ENCODE measurements around the gene SETX. TPM values are rescaled to one million over a fixed set of nuclear protein-coding genes. Genes with fewer than 3 reads are reported as not detected.
"Not testable (repeated sequence)": the region's sequence is repeated elsewhere in the genome, so short reads cannot be mapped to it uniquely, and the experiment has no call there.

The SETX gene
- total and polyA plus RNA-seq, 3 experiments from 2014 or later = 32.4 to 39.3 (median 37.3) TPM

DNA sequence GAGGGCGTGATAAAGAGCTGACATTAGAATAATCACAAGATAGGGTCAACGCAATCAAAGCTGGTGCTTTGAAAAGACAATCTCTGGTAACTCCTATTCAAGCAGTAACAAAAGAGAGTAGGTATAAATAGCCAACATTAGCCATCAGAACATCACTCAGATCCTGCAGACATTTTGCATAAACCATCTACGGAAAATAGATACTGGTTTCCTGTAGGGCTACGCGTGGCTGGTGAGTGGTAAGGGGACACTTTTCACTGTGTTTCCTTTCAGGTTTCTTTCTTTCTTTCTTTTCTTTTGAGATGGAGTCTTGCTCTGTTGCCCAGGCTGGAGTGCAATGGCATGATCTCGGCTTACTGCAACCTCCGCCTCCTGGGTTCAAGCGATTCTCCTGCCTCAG is 29.6 kb upstream of the SETX start:
- Histone ChIP-seq H3K9me3 (ENCODE audit: low read length) (no peaks in the 10 kb centered on the region), H3K36me3 (ENCODE audit: insufficient read depth, low read length) (peaks cover 48% of the 10 kb centered on the region), H3K27me3 (ENCODE audit: insufficient read depth, low read length, poor library complexity, severe bottlenecking) (no peaks in the 10 kb centered on the region), H3K4me3 (ENCODE audit: low read length) (no peak overlapping the region), H3K4me1 (ENCODE audit: insufficient read depth, low read length) (no peaks in the 10 kb centered on the region), H3K27ac (ENCODE audit: low read depth, low read length) (no peak overlapping the region)
- Mint-ChIP-seq H3K4me3 (no peak overlapping the region), H3K9me3 (no peaks in the 10 kb centered on the region), H3K27ac (peak overlapping the region in 4 of 8 donors; percentile 19 to 57 (median 38)), H3K36me3 (peaks cover under 1 to 77% (median 13%) of the 10 kb centered on the region in 3 donors), H3K4me1 (peaks cover 15 to 23% (median 21%) of the 10 kb centered on the region in 3 donors), H3K27me3 (no peaks in the 10 kb centered on the region)
- no peak for DNase-seq
- ChIA-PET POLR2A (no interaction called here), CTCF (interaction anchor here (0.6 to 1.2 kb wide), 2 partner anchors 17 to 92 kb away, joined by 3 read pairs; no protein-coding TSS in a partner anchor)

DNA sequence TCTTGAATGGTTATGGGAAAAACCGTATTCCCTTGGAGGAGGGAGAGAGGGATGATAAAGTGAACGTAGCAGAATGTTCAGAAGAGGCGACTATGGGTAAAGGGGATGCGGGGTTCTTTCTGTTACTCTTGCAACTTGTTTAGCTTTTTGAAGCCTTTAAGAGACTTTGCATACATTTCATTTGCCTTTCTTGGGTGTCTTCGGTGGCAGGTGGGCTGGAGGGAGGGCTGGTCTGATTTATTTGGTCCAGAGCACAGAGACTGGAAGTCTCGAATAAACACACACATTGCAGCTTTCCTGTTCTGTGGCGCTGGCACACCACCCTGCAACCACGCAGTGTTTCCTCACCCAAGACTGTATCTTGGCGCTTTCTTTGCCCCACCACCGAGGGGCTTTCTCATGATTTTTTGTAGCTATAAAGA is 28.7 kb upstream of the SETX start:
- Histone ChIP-seq H3K27me3 (ENCODE audit: insufficient read depth, low read length, poor library complexity, severe bottlenecking) (no peaks in the 10 kb centered on the region), H3K27ac (ENCODE audit: low read depth, low read length) (no peak overlapping the region), H3K4me1 (ENCODE audit: insufficient read depth, low read length) (no peaks in the 10 kb centered on the region), H3K4me3 (ENCODE audit: low read length) (no peak overlapping the region), H3K36me3 (ENCODE audit: insufficient read depth, low read length) (peaks cover 51% of the 10 kb centered on the region), H3K9me3 (ENCODE audit: low read length) (no peaks in the 10 kb centered on the region)
- Mint-ChIP-seq H3K9me3 (no peaks in the 10 kb centered on the region), H3K4me3 (no peak overlapping the region), H3K4me1 (peaks cover 15 to 23% (median 21%) of the 10 kb centered on the region in 3 donors), H3K27ac (peak overlapping the region in 4 of 8 donors; percentile 24 to 81 (median 57)), H3K36me3 (peaks cover 0 to 69% (median 13%) of the 10 kb centered on the region in 3 donors), H3K27me3 (no peaks in the 10 kb centered on the region)
- DNase-seq = no peak
- CTCF ChIA-PET = interaction anchor here (1.2 kb wide), 1 partner anchor 17 kb away, joined by 3 read pairs; no protein-coding TSS in a partner anchor
- POLR2A ChIA-PET = no interaction called here

DNA sequence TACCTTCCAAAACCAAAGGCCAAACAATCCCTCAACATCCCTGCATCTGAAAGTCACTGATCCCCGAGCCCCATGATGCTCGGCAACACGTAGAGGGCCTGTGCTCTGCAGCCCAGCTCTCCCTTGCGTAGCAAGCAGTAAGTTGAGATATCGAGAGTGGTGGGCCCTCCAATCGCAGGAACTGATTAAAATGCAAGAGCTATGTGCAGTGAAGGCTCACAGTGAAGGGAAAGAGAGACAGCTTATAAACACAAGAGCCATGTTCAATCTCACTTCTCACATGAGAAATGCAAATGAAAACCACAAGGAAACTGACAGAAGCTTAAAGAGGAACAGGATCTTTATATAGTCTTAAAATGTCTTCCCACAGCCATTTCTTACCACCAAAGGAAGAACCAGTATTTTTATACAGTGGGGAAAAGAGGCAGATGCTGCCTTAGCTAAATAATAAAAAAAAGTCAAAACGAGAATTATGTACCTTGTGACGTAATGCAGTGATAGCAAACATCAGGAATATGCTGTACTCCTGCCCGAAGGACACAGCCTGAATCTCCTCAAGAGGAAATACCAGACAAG is 27.3 kb upstream of the SETX start:
- Mint-ChIP-seq H3K27me3 (no peaks in the 10 kb centered on the region), H3K4me1 (peaks cover 15 to 23% (median 21%) of the 10 kb centered on the region in 3 donors), H3K36me3 (peaks cover 0 to 57% (median 9%) of the 10 kb centered on the region in 3 donors), H3K4me3 (no peak overlapping the region), H3K9me3 (no peaks in the 10 kb centered on the region), H3K27ac (peak overlapping the region in 1 of 8 donors; percentile 24)
- Histone ChIP-seq H3K27me3 (ENCODE audit: insufficient read depth, low read length, poor library complexity, severe bottlenecking) (no peaks in the 10 kb centered on the region), H3K4me1 (ENCODE audit: insufficient read depth, low read length) (no peaks in the 10 kb centered on the region), H3K27ac (ENCODE audit: low read depth, low read length) (no peak overlapping the region), H3K36me3 (ENCODE audit: insufficient read depth, low read length) (peaks cover 53% of the 10 kb centered on the region), H3K9me3 (ENCODE audit: low read length) (no peaks in the 10 kb centered on the region), H3K4me3 (ENCODE audit: low read length) (no peak overlapping the region)
- DNase-seq = no peak
- CTCF ChIA-PET = no interaction called here
- POLR2A ChIA-PET = no interaction called here

DNA sequence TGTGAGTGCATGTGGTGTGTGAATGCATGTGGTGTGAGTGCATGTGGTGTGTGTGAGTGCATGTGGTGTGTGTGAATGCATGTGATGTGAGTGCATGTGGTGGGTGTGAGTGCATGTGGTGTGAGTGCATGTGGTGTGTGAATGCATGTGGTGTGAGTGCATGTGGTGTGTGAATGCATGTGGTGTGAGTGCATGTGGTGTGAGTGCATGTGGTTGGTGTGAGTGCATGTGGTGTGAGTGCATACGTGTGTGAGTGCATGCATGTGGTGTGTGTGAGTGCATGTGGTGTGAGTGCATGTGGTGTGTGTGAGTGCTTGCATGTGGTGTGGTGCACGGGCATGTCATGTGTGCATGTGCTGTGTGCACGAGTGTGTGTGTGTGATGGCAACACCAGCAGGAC is 23.6 kb upstream of the SETX start:
- H3K27ac Mint-ChIP-seq; H3K4me1 ChIP-seq (ENCODE audit: insufficient read depth, low read length); H3K27me3 ChIP-seq (ENCODE audit: insufficient read depth, low read length, poor library complexity, severe bottlenecking); POLR2A ChIA-PET; H3K9me3 ChIP-seq (ENCODE audit: low read length); H3K27me3 Mint-ChIP-seq; H3K27ac ChIP-seq (ENCODE audit: low read depth, low read length); H3K9me3 Mint-ChIP-seq; H3K4me3 ChIP-seq (ENCODE audit: low read length); DNase-seq; H3K4me3 Mint-ChIP-seq; CTCF ChIA-PET: not testable (repeated sequence)
- peaks cover 8 to 13% (median 11%) of the 10 kb centered on the region in 3 donors for H3K4me1 Mint-ChIP-seq
- H3K36me3 Mint-ChIP-seq = peaks cover 4 to 29% (median 9%) of the 10 kb centered on the region in 3 donors
- peaks cover 50% of the 10 kb centered on the region for H3K36me3 ChIP-seq (ENCODE audit: insufficient read depth, low read length)

DNA sequence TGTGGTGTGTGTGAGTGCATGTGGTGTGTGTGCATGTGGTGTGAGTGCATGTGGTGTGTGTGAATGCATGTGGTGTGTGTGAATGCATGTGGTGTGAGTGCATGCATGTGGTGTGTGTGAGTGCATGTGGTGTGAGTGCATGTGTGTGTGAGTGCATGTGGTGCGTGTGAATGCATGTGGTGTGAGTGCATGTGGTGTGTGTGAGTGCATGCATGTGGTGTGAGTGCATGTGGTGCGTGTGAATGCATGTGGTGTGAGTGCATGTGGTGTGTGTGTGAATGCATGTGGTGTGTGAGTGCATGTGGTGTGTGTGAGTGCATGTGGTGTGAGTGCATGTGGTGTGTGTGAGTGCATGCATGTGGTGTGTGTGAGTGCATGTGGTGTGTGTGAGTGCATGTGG is 23.0 kb upstream of the SETX start:
- H3K27ac ChIP-seq (ENCODE audit: low read depth, low read length); H3K27ac Mint-ChIP-seq; H3K27me3 ChIP-seq (ENCODE audit: insufficient read depth, low read length, poor library complexity, severe bottlenecking); H3K27me3 Mint-ChIP-seq; H3K9me3 Mint-ChIP-seq; H3K4me3 Mint-ChIP-seq; H3K4me1 ChIP-seq (ENCODE audit: insufficient read depth, low read length); CTCF ChIA-PET; H3K9me3 ChIP-seq (ENCODE audit: low read length); DNase-seq; H3K4me3 ChIP-seq (ENCODE audit: low read length); POLR2A ChIA-PET: not testable (repeated sequence)
- peaks cover 4 to 26% (median 7%) of the 10 kb centered on the region in 3 donors for H3K36me3 Mint-ChIP-seq
- peaks cover 8 to 14% (median 13%) of the 10 kb centered on the region in 3 donors for H3K4me1 Mint-ChIP-seq
- peaks cover 47% of the 10 kb centered on the region for H3K36me3 ChIP-seq (ENCODE audit: insufficient read depth, low read length)

DNA sequence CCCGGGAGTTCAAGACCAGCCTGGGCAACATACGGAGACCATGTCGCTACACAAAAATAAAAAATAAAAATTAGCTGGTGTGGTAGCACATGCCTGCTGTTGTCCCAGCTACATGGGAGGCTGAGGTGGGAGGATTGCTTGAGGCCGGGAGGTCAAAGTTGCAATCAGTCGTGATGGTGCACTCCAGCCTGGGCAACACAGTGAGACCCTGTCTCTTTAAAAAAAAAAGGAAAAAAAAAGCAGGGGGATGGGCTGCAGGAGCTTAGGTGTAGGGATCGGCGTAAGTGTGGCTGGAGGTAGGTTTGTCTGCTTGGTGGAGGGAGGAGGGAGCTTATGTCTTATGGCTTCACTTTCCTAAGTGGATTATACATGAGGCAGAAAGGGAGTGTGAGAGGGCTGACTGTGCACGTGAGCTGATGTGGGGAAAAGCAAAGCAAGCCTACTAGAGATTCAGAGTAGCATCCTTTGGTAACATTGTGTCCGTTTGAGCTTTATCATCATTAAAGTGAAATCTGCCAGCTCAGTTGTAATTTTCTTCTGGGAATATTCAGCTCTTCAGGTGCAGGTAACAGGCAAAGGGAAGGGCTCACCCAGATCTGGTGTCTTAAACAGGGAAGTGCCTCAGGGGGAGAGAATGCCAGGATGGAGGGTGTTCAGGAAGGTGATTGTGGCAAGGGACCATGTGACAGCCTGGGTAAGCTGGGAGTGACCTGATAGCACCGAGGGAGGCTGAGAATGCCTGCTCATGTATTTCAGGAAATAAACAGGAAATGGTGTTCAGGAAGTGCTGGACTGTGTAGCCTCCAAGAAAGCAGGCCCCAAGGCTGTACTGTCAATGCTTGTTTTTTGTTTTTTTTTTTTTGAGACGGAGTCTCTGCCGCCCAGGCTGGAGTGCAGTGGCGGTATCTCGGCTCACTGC is 17.6 kb upstream of the SETX start:
- Mint-ChIP-seq H3K9me3 (no peaks in the 10 kb centered on the region), H3K4me1 (peaks cover 10 to 16% (median 11%) of the 10 kb centered on the region in 3 donors), H3K36me3 (peaks cover 7 to 10% (median 8%) of the 10 kb centered on the region in 3 donors), H3K4me3 (peak overlapping the region in 1 of 7 donors; percentile 13), H3K27me3 (no peaks in the 10 kb centered on the region), H3K27ac (peak overlapping the region in 7 of 8 donors; percentile 17 to 81 (median 73))
- Histone ChIP-seq H3K9me3 (ENCODE audit: low read length) (no peaks in the 10 kb centered on the region), H3K36me3 (ENCODE audit: insufficient read depth, low read length) (peaks cover 17% of the 10 kb centered on the region), H3K4me1 (ENCODE audit: insufficient read depth, low read length) (peaks cover 10% of the 10 kb centered on the region), H3K27me3 (ENCODE audit: insufficient read depth, low read length, poor library complexity, severe bottlenecking) (no peaks in the 10 kb centered on the region), H3K4me3 (ENCODE audit: low read length) (no peak overlapping the region), H3K27ac (ENCODE audit: low read depth, low read length) (no peak overlapping the region)
- ChIA-PET CTCF (no interaction called here), POLR2A (interaction anchor here (0.9 to 1.0 kb wide), 2 partner anchors 18 to 22 kb away, joined by 3 to 4 read pairs; partner anchors contain the start of gene SETX)
- DNase-seq = no peak

DNA sequence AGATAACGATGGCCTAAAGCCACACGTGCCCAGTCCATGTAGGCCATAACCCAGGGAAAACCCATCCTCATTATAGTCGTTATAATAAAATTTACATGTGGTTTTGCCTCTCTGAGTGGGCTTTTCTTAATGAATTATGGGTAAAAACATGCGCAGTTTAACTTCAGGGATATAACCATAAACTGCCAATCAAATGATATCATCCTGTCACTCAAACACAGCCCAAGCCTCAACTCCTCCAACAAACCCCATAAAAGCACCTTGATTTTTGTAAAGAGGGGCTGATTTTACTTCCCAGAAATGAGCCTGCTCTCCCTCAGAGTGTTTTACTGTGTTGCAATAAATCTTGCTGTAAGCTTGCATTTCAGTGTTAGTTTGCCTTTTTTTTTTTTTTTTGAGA is 15.8 kb upstream of the SETX start:
- no peaks in the 10 kb centered on the region for H3K9me3 ChIP-seq (ENCODE audit: low read length)
- H3K4me3 ChIP-seq (ENCODE audit: low read length) = no peak overlapping the region
- H3K9me3 Mint-ChIP-seq = no peaks in the 10 kb centered on the region
- H3K27ac ChIP-seq (ENCODE audit: low read depth, low read length) = no peak overlapping the region
- H3K27ac Mint-ChIP-seq = no peak overlapping the region
- no peak for DNase-seq
- H3K36me3 Mint-ChIP-seq = peaks cover 3 to 10% (median 8%) of the 10 kb centered on the region in 3 donors
- no peak overlapping the region for H3K4me3 Mint-ChIP-seq
- H3K4me1 Mint-ChIP-seq = peaks cover 10 to 16% (median 11%) of the 10 kb centered on the region in 3 donors
- H3K36me3 ChIP-seq (ENCODE audit: insufficient read depth, low read length) = peaks cover under 1% of the 10 kb centered on the region
- peaks cover 10% of the 10 kb centered on the region for H3K4me1 ChIP-seq (ENCODE audit: insufficient read depth, low read length)
- no peaks in the 10 kb centered on the region for H3K27me3 ChIP-seq (ENCODE audit: insufficient read depth, low read length, poor library complexity, severe bottlenecking)
- no peaks in the 10 kb centered on the region for H3K27me3 Mint-ChIP-seq
- ChIA-PET CTCF (no interaction called here), POLR2A (no interaction called here)

DNA sequence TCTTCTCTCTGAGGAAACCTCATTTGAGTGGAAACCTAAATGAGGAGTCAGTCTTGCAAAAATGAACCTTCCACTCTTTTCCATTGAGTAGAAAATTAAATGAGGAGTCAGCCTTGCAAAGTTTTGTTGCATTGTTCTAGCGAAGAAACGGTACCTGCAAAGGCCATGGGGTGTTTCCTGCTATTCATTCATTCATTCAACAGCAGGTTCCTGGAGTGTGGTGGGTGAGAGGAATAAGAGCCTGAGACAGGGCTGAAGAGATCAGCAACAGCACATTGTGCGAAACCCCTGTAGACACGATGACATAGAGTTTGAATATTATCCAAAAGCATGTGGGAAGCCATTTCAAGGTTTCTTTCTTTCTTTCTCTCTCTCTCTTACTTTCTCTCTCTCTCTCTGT is 14.6 kb upstream of the SETX start:
- H3K27ac ChIP-seq (ENCODE audit: low read depth, low read length) = no peak overlapping the region
- ChIA-PET CTCF (interaction anchor here (1.2 kb wide), 1 partner anchor 15 kb away, joined by 4 read pairs; the partner anchor contains the start of gene SETX), POLR2A (no interaction called here)
- H3K36me3 ChIP-seq (ENCODE audit: insufficient read depth, low read length) = no peaks in the 10 kb centered on the region
- no peaks in the 10 kb centered on the region for H3K27me3 ChIP-seq (ENCODE audit: insufficient read depth, low read length, poor library complexity, severe bottlenecking)
- no peaks in the 10 kb centered on the region for H3K9me3 ChIP-seq (ENCODE audit: low read length)
- H3K36me3 Mint-ChIP-seq = peaks cover 0 to 4% (median 4%) of the 10 kb centered on the region in 3 donors
- no peak overlapping the region for H3K27ac Mint-ChIP-seq
- H3K27me3 Mint-ChIP-seq = no peaks in the 10 kb centered on the region
- H3K4me1 ChIP-seq (ENCODE audit: insufficient read depth, low read length) = peaks cover 10% of the 10 kb centered on the region
- no peaks in the 10 kb centered on the region for H3K9me3 Mint-ChIP-seq
- H3K4me1 Mint-ChIP-seq = peaks cover 10 to 16% (median 11%) of the 10 kb centered on the region in 3 donors
- no peak overlapping the region for H3K4me3 Mint-ChIP-seq
- no peak for DNase-seq
- H3K4me3 ChIP-seq (ENCODE audit: low read length) = no peak overlapping the region

Measured in CD8-positive, alpha-beta memory T cell (primary cell).